Anterior cingulate cortex (tissue), 58 donors: ENCODE data around the gene GPATCH4.
"Not testable (repeated sequence)": the region's sequence is repeated elsewhere in the genome, so short reads cannot be mapped to it uniquely, and the experiment has no call there.

Experiments used
- DNase-seq, 58 donors: peaks; one replicate each; lab custom pipeline; 2025; lab: John Stamatoyannopoulos, UW

Gene GPATCH4

DNA sequence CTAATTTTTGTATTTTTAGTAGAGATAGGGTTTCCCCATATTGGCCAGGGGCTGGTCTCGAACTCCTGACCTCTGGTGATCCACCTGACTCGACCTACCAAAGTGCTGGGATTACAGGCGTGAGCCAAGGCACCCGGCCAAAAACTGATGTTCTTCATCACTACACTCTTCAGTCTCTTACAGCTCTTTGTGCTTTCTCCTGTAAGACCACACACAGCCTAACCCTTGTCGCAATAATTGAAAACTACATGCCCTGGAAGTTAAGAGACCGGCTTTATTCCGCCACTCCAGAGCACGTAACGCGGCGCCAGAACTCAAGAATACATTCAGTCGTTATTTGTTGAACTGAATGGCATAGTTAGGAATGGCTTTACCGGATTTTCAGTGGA, 552 bp downstream of the GPATCH4 start:
- no peak for DNase-seq

DNA sequence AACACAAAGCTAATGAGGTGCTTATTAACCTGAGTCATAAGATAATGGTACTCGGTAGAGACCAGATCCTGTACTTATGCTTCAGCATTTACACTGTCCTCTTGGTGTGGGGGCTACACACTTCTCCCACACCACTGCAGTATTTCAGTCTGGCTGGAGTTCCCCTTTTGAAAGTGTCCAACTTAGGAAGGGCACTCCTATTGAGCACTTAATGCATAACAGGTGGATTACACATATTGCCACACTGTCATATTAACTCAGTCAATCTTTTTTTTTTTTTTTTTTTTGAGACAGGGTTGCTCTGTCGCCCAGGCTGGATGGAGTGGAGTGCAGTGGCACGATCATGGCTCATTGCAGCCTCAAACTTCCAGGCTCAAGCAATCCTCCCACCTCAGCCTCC, 1.5 kb downstream of the GPATCH4 start:
- DNase-seq: no peak

DNA sequence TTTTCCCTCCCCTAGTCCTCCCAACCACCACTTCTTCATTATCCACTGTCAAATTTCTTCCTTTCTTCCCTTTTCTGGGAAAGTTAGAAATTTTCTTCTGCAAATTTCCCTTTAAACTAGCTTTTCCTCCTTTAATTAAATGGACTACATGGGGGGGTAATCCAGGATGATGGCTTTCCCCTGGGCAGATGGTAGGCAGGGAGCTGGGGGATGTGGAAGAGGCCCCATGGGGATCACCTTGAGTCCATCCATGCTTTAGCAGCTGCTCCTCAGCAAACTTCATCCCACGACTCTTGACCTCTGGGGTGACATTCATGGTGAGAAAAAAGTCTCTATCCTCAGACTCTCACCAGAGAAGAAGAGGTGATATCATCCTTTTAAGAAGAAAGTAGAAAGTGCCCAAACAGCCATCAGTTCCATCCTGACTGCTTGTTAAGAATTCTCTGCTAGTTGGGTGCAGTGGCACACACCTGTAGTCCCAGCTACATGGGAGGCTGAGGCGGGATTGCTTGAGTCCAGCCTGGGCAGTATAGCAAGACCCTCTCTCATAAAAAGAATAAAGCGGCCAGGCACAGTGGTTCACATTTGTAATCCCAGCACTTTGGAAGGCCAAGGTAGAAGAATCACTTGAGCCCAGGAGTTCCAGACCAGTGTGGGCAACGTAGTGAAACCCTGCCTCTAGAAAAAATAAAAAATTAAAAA, 2.4 kb downstream of the GPATCH4 start:
- DNase-seq: no peak

DNA sequence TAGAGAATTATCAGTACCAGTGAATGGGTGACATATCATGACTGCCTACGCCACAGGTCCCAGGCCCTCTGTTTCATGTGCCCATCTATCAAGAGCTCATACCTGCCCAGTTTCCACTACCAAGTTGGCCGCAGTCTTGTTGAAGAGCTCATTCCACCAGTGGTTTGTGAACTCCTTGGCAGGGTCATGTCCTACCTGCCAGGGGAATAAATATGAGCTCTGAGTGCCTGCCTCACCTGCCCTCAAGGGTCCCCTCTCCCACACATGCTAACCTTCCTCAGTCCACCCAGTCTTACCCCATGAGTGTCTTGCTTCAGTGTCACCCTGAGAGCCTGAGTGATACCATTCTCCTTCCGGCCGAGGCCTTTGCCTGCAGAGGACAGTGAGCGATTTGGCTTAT, 3.2 kb downstream of the GPATCH4 start:
- DNase-seq: no peak

DNA sequence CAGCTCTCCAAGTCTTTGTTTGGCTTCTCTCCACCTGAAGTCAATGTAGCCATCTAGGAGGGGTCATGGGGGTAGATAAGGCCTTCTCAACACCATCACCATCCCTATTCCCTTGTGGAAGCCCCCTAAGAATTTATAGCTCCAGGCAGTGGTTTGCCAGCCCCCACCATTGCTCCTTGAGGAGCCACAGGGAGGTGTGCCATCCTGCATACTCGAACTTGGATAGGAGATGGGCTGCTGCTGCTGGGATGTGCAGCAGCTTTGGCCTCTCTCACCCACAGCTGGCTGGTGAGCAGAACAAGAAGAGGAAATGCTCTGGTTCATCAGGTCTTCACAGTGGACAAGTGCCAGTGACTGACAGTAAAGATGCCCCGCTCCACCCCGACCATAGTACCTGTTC, 4.9 kb downstream of the GPATCH4 start:
- no peak for DNase-seq

DNA sequence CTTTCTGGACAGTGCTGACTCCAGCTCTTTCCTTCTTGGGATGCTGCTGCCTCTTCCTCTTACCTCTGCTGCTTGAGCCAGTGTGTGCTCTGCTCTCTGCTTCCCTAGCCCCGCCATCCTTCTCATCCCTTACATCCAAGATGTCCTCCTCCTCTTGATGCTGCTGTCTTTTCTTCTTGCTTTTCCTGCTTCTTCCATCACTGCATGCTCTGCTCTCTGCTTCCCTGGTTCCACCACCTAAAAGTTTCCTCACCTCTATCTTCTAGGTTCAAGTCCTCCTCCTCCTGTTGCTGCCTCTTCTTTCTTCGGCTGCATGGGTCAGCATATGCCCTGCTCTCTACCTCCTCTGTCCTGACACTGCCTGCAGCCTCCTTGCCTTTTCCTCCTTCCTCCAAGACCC, 6.3 kb downstream of the GPATCH4 start:
- no peak for DNase-seq

DNA sequence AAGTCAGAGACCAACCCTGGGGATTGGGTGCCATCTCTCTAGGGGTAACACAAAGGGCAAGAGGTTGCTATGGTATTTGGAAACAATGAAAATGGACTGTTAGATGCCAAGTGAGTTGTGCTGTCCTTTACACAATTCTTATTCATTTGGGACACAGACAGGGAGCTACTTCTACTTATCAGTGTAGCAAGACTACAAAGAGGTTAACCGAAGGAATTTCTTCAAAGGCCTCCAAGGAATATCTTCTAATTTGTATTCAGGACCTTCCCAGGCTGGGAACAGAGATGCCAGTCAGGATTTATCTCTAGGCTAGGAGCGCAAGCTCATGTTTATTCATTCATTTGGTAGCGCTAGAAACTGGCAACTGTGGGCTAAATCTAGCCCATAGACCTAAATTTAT, 7.1 kb downstream of the GPATCH4 start:
- no peak for DNase-seq

DNA sequence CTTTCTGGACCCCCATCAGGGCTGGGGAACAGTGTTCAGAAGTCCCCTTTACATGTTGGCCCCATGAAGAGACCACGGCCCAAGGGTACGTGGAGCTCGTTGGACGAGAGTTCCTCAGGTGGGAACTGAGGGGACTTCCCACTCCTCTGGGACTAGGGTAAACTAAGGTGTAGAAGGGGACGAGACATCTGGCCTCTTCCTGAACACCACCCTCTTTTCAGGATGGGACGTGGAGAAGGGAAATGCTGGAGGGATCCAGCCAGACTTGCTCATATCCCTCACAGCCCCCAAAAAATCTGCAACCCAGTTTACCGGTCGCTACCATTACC, 7.7 kb downstream of the GPATCH4 start:
- no peak for DNase-seq

DNA sequence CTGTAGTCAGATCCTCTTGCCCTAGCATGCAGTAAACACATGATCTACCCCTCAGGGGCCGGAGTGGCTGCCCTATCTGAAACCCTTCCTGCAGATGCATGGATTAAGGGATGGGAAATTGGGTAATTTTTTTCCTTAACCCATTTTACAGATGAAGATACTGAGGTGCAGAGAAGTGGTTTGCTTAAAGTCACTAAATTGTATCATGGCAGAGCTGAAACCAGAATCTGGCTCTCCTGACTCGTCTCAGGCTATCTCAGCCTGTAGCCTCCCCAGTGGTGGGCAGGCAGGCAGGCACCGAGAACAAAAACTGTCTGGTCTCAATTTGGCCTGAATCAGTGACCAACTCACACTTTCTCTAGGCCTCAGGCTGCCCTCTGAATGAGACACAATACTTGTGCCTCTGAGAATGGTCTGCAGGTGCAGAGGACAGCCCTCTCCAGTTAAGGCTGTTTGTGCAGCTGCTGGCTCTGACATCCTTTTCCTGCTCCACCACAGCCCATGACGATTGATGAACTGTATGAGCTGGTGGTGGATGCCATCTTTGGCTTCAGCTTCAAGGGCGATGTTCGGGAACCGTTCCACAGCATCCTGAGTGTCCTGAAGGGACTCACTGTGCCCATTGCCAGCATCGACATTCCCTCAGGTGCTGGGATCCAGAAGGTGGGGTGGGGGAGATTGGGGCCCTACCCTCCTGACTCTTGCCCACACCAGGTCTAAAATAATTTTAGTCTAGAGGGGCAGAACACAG, 8.2 kb downstream of the GPATCH4 start:
- DNase-seq: no peak

DNA sequence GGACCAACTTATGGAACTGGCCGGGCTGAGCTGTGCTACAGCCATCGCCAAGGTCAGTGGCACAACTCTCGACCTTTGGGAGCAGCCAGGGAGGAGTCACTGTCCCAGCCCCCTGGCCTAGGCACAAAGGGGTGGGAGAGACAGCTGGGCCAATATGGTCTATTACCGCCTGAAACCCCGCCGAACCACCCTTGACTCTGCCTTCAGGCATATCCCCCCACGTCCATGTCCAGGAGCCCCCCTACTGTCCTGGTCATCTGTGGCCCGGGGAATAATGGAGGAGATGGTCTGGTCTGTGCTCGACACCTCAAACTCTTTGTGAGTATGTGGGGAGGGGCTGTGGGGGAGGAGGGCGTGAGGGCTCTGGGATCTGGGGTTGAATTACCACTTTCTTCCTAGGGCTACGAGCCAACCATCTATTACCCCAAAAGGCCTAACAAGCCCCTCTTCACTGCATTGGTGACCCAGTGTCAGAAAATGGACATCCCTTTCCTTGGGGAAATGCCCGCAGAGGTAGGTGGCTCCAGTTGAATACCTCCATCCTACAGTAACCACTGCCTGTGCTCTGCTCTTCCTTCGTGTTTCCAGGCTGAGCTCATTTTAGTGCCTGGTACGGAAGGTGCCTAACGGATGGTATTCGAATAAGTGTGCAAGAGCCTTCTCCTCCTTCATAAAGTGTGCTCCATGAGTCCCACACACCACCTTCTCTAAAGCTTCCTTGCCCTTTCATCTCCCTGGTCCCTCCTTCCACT, 8.9 kb downstream of the GPATCH4 start:
- DNase-seq: no peak

DNA sequence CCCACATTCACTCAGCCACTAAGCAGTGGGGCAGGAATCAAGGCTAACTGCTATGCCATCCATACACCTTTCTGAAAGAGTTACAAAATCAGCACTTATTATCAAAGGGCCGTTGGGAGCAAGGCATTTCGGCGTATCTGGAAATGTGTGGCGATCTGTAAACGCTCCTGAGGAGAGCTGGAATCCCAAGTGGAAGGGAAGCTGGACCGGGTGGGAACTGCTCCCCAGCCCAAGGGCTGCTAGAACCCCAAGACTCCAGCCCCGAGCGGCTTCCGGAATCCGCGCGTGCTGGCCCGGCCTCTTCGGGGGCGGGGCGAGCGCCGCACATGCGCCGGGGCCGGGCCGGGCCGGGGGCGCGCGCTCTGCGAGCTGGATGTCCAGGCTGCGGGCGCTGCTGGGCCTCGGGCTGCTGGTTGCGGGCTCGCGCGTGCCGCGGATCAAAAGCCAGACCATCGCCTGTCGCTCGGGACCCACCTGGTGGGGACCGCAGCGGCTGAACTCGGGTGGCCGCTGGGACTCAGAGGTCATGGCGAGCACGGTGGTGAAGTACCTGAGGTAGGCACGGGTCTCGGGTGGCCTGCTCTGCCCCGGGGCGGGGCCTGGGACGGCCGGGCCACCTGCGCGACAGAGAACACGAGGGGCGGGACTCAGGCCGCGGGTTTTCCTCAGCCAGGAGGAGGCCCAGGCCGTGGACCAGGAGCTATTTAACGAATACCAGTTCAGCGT, 9.7 kb downstream of the GPATCH4 start, which contains the start of gene NAXE:
Gene NAXE, plus strand, starts transcription at position 345 of the 726 bp plus-strand sequence. Its CDS starts 29 bp downstream, at position 374.
- peak in 57 of 58 donors; percentile 11 to 85 (median 68) for DNase-seq

DNA sequence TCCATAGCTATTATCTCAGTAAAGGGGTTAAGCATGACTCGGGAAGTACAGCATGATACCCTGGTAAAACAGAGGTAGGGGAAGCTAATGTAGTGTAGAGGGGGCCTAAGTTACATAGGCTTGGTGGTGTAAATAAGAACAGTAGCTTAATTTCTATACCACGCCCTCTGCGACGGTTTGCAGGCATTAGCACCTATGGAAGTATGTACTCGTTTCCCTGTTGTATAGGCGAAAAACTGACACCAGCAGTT, 10.2 kb downstream of the GPATCH4 start:
- DNase-seq: no peak

DNA sequence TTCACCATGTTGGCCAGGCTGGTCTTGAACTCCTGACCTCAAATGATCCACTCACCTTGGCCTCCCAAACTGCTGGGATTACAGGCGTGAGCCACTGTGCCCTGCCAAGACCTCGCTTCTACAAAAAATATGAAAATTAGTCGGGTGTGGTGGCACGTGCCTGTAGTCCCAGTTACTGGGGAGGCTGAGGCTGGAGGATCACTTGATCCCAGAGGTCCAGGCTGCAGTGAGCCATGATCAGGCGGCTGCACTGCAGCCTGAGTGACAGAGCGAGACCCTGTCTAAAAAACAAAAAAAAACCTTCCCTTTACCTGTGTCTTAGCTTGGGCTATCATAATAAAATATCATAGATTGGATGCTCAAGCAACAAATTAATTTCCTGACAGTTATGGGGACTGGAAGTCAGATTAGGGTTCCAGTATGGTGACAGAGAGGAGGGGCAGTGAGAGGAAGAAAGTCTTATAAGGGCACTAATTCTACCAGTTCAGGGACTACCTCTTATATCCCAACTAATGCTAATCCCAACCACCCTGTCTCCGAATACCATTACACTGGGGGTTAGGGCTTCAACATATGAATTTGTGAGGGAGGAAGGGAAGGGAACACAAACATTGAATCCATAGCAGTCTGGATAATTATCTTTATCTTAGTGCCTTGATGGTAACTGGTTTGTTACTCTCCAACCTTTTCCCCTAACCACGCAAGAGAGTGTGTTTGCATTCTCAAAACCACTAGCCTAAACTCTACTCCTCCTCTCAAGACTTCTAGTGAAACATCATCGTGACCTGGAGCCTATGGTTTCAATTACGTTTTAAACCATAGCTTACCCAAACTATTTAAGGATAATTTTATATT, 10.7 kb downstream of the GPATCH4 start:
- no peak for DNase-seq

DNA sequence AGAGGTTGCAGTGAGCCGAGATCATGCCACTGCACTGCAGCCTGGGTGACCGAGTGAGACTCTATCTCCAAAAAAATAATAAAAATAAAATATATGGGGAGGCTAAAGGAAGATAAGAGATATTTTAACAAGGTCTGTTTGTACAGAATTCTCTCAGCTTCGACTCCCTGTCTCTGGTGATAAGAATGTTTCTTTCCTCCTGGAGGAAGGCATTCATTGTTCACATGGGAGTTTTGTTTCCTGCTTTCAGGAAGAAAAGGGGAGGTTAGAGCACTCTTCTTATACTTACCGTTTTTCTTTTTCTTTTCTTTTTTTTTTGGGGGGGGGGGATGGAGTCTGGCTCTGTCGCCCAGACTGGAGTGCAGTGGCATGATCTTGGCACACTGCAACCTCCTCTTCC, 11.7 kb downstream of the GPATCH4 start:
- DNase-seq: no peak

DNA sequence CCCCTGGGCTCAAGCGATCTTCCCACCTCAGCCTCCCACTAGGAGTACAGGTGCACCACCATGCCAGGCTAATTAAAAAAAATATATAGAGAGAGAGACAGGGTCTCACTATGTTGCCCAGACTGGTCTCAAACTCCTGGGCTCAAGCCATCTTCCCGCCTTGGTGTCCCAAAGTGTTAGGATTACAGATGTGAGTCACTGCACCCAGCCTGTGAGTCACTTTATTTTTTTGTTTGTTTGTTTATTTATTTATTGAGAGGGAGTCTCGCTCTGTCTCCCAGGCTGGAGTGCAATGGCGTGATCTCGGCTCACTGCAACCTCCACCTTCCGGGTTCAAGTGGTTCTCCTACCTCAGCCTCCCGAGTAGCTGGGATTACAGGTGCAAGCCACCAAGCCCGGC, 13.4 kb downstream of the GPATCH4 start:
- not testable (repeated sequence) for DNase-seq

DNA sequence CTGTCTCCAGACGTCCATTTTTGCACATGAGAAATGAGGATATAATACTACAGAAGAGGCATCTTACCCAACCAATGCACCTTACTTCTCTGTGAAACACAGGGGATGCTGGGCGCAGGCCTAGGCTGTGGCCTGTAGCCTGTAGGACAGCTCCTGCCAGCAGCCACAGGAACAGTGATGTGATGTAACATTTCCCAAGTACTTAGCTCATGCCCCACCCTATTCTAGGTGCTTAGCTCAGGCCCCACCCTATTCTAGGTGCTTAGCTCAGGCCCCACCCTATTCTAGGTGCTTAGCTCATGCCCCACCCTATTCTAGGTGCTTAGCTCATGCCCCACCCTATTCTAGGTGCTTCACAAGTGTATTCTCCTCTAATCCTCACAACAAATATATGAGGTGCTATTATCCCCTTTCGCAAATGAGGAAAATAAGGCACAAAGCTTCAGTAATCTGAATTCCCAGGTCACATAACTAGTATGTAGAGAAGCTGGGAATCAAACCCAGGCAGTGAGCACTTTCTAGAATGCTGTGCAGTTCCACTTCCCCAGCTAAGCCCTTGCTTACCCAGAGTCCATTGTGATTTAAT, 14.3 kb downstream of the GPATCH4 start:
- DNase-seq: no peak

DNA sequence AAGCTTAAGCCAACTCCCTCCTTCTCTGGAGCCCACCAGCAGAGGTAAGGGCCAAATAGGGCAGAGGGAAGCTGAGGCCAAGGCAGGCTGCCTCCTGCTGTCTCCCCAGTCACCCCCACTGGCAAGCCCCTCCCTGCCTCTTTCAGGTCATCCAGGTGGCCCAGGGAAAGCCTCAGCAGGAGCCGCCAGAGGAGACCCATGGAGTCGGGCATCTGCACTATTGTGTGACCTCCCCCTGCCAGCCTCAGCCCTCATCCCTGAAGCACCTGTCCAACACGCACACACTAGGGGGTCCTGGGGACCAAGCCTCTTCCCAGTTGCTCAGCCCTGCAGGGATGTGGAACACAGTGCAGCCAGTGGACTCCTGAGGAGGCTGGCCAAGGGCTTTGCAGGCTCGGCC, 15.0 kb downstream of the GPATCH4 start:
- no peak for DNase-seq

DNA sequence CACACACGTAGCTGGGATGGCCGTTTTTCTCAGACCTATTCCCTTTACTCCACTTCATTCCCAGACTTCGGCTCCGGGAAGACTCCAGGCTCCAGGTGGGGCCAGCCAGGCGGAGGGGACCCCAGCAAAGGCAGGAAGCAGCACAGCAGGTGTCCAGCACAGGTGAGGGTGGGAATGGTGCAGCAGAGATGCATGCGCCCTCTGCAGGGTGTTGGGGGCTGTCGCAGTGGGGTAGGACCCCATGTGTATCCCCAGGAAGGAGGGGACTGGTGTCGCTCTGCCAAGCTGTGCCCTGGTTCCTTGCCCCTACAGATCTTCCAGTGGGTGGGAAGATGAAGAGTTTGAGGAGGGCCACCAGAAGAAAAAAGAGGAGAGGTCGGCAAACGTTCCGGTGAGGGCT, 16.5 kb downstream of the GPATCH4 start:
- no peak for DNase-seq

DNA sequence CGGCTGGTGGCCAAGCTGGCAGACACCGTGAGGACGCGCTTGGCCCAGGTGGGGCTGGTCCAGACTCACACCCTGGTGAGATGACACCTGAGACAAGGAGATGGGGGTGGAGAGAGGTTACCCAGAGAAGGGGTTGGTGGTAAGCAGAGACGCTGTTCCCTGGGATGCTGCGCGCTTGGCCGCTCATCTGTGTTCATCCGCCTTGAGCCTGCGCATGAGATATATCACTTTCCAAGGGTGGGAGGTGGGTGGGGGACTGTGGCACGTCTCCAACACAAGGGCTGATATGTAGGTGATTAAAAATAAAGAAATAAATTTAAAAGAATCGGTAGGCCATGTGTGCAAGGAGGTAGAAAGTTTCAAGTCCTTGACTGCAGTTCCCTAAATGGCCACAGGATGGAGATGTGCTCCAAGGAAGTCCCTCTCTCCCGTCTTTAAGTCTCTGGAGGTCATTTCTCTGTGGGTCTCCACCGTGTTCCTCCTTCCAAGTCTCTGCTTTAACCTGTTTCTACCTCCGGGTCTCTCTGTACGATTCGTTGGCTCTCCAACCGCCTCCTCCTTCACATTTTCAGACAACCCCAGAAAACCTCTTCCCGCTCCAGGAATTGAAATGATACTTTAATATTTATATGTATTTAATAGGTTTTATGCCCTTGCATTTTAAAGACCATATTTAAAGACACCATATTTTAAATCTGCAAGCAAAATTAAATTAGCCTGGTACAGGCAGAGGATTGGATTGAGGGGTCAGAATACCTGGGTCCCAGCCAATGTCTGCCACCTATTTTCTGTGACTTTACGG, 17.3 kb downstream of the GPATCH4 start:
- peak in 48 of 58 donors; percentile 4 to 79 (median 41) for DNase-seq
